GM21367 (cell line): ENCODE measurements around the gene METTL24.

Experiments
- ATAC-seq: cut with Tn5 transposase; IDR thresholded peaks from one replicate; pipeline ENCODE4 v1.9.1; 2021; ENCODE audit not compliant: unreplicated experiment

Gene METTL24

GRCh38 chr6:110357664-110358552 is at the start of gene METTL24:
TSS of gene METTL24 (minus strand) at chr6:110358349. CDS start at chr6:110358272, 77 bp downstream.
- no peak for ATAC-seq

- ATAC-seq, result no peak
Measured at GRCh38 chr6:110404607-110405006, 46.5 kb upstream of the METTL24 start.

GRCh38 chr6:110401585-110402176 is 43.5 kb upstream of the METTL24 start:
- ATAC-seq, result no peak

GRCh38 chr6:110400208-110400607 is 42.1 kb upstream of the METTL24 start:
- no peak for ATAC-seq

- no peak for ATAC-seq
Measured at GRCh38 chr6:110399219-110400071, 41.3 kb upstream of the METTL24 start.

- no peak for ATAC-seq
Measured at GRCh38 chr6:110398778-110399177, 40.6 kb upstream of the METTL24 start.

- no peak for ATAC-seq
Measured at GRCh38 chr6:110395221-110395620, 37.1 kb upstream of the METTL24 start.

GRCh38 chr6:110394409-110394808 is 36.3 kb upstream of the METTL24 start:
- ATAC-seq, result no peak

- ATAC-seq, result no peak
Measured at GRCh38 chr6:110392727-110393126, 34.6 kb upstream of the METTL24 start.

GRCh38 chr6:110390404-110390803 is 32.3 kb upstream of the METTL24 start:
- ATAC-seq, result no peak

GRCh38 chr6:110389689-110390382 is 31.7 kb upstream of the METTL24 start:
- ATAC-seq, result no peak

- no peak for ATAC-seq
Measured at GRCh38 chr6:110387986-110388385, 29.8 kb upstream of the METTL24 start.

GRCh38 chr6:110385458-110385863 is 27.3 kb upstream of the METTL24 start:
- no peak for ATAC-seq

GRCh38 chr6:110378552-110378951 is 20.4 kb upstream of the METTL24 start:
- no peak for ATAC-seq

- ATAC-seq, result no peak
Measured at GRCh38 chr6:110369066-110369465, 10.9 kb upstream of the METTL24 start.

- no peak for ATAC-seq
Measured at GRCh38 chr6:110368284-110368683, 10.1 kb upstream of the METTL24 start.

GRCh38 chr6:110367825-110368224 is 9.7 kb upstream of the METTL24 start:
- ATAC-seq, result no peak

- ATAC-seq, result no peak
Measured at GRCh38 chr6:110366975-110367374, 8.8 kb upstream of the METTL24 start.

GRCh38 chr6:110366256-110366655 is 8.1 kb upstream of the METTL24 start:
- ATAC-seq, result no peak

- no peak for ATAC-seq
Measured at GRCh38 chr6:110364364-110365105, 6.4 kb upstream of the METTL24 start.
